Keratinocyte (primary cell): ENCODE measurements around the gene NT5C1A. TPM values are rescaled to one million over a fixed set of nuclear protein-coding genes. Genes with fewer than 3 reads are reported as not detected.

Source experiments
- DNase-seq: peaks from one replicate; pipeline ENCODE4 v3.0.0-alpha.2; 2011; ENCODE audit warnings: low read depth, missing footprints, low spot score
- FAIRE-seq: peaks from 2 replicates; lab custom pipeline; 2011; peaks lifted over from hg19 to GRCh38; lab: Jason Lieb, UNC
- H2AFZ ChIP-seq: 2 replicates; pipeline ENCODE4 v1.6.0; 2012; ENCODE audit warnings: low read length, control low read depth, inconsistent platforms; ENCODE audit not compliant: control insufficient read depth
- H3K27ac ChIP-seq: 2 replicates; pipeline ENCODE4 v1.5.1; 2011; ENCODE audit warnings: low read length; ENCODE audit not compliant: control insufficient read depth, insufficient read depth
- H3K27me3 ChIP-seq: 3 replicates; pipeline ENCODE4 v1.6.0; 2011; ENCODE audit warnings: low read length; ENCODE audit not compliant: control insufficient read depth, insufficient read depth; ENCODE audit errors: extremely low read depth
- H3K36me3 ChIP-seq, 2 experiments: 2 replicates in 1 of 2; 3 replicates in 1 of 2; pipeline ENCODE4 v1.5.1; 2011; ENCODE audit warnings: low read length in 2 of 2, mild to moderate bottlenecking in 1 of 2; ENCODE audit not compliant: control insufficient read depth in 2 of 2, insufficient read depth in 2 of 2; ENCODE audit errors: extremely low read depth in 1 of 2
- H3K4me1 ChIP-seq: 3 replicates; pipeline ENCODE4 v1.5.1; 2011; ENCODE audit warnings: low read length; ENCODE audit not compliant: control insufficient read depth, insufficient read depth; ENCODE audit errors: extremely low read depth
- H3K4me2 ChIP-seq: 3 replicates; pipeline ENCODE4 v1.6.0; 2011; ENCODE audit warnings: low read depth, low read length; ENCODE audit not compliant: control insufficient read depth, insufficient read depth; ENCODE audit errors: extremely low read depth
- H3K4me3 ChIP-seq, 3 experiments: fragments of 200-600 bp in 1 of 3; sonication (generic) in 1 of 3; 2 replicates in 2 of 3; 3 replicates in 1 of 3; pipeline ENCODE4 v1.5.1; 2011 to 2016; ENCODE audit warnings: low read length in 3 of 3, mild to moderate bottlenecking in 3 of 3, control low read depth in 2 of 3, inconsistent platforms in 1 of 3, low read depth in 1 of 3, mixed read lengths in 1 of 3, mixed run types in 1 of 3, moderate library complexity in 1 of 3; ENCODE audit not compliant: control insufficient read depth in 2 of 3, insufficient read depth in 2 of 3; ENCODE audit errors: extremely low read depth in 1 of 3
- H3K79me2 ChIP-seq: 2 replicates; pipeline ENCODE4 v1.6.0; 2012; ENCODE audit warnings: low read length; ENCODE audit not compliant: control insufficient read depth, insufficient read depth
- H3K9ac ChIP-seq: 3 replicates; pipeline ENCODE4 v1.6.0; 2011; ENCODE audit warnings: low read length; ENCODE audit not compliant: control insufficient read depth, insufficient read depth; ENCODE audit errors: extremely low read depth
- H3K9me1 ChIP-seq: 3 replicates; pipeline ENCODE4 v1.6.0; 2011; ENCODE audit warnings: low read length; ENCODE audit not compliant: control insufficient read depth, insufficient read depth; ENCODE audit errors: extremely low read depth
- H3K9me3 ChIP-seq: 2 replicates; pipeline ENCODE4 v1.5.1; 2012; ENCODE audit warnings: low read depth, low read length; ENCODE audit not compliant: control insufficient read depth
- H4K20me1 ChIP-seq: 3 replicates; pipeline ENCODE4 v1.6.0; 2011; ENCODE audit warnings: low read length; ENCODE audit not compliant: control insufficient read depth, insufficient read depth; ENCODE audit errors: extremely low read depth
- EZH2 ChIP-seq: IDR thresholded peaks from one replicate; pipeline ENCODE4 v1.6.1; 2012; ENCODE audit warnings: inconsistent platforms, mild to moderate bottlenecking, low read length, moderate library complexity
- dilution Hi-C: fragments of 300-500 bp; cut with MboI; formaldehyde crosslinking; loops from one replicate; pipeline ENCODE4 v1.7.0; 2020; ENCODE audit warnings: low sequenced_read_pairs; ENCODE audit not compliant: extremely low pct_ligation_motif_present
- polyA plus RNA-seq, 5 experiments: library from polyadenylated mRNA; depleted of rRNA in 3 of 5; stranded (reverse) in 3 of 5; stranded (forward) in 1 of 5; unstranded in 1 of 5; fragments of >200 nt; gene quantifications; 1 replicate in 1 of 5; 2 replicates in 3 of 5; 3 replicates in 1 of 5; pipeline versions ENCODE4 v1.2.1 to v1.2.3, GENCODE V29; 2011 to 2012; ENCODE audit warnings: missing spikeins in 2 of 5, low read depth in 1 of 5, low replicate concordance in 1 of 5
- TF ChIP-seq, protein P1 (sequence below), 3 experiments: IDR thresholded peaks in 1 of 3; conservative IDR thresholded peaks in 1 of 3; optimal IDR thresholded peaks in 1 of 3; 2 replicates in 2 of 3; 3 replicates in 1 of 3; pipeline versions ENCODE3 to v1.5.1; 2011; ENCODE audit warnings: low read length in 3 of 3, mild to moderate bottlenecking in 3 of 3, moderate library complexity in 2 of 3, control low read depth in 1 of 3, inconsistent platforms in 1 of 3; ENCODE audit not compliant: insufficient read depth in 2 of 3; ENCODE audit errors: extremely low read depth in 1 of 3

NT5C1A gene
- polyA plus RNA-seq, 1 donor (not counting 4 experiments of a cell fraction or from before 2014, with no cell fraction given), result not detected

GRCh38 chr1:39642796-39643195, 29.1 kb downstream of the NT5C1A start:
- Histone ChIP-seq H3K27ac (no peak overlapping the region), H3K4me1 (peaks cover 7% of the 10 kb centered on the region), H2AFZ (no peak overlapping the region), H3K27me3 (peaks cover 36% of the 10 kb centered on the region), H4K20me1 (no peaks in the 10 kb centered on the region), H3K36me3 (no peaks in the 10 kb centered on the region), H3K9me3 (no peaks in the 10 kb centered on the region), H3K4me3 (no peak overlapping the region), H3K9me1 (no peaks in the 10 kb centered on the region), H3K79me2 (no peaks in the 10 kb centered on the region), H3K9ac (no peak overlapping the region), H3K4me2 (no peak overlapping the region)
- DNase-seq (no peak), FAIRE-seq (no peak)
- dilution Hi-C loops, result no loop called here
- TF ChIP-seq EZH2, result no peak
- TF ChIP-seq, protein P1, sequence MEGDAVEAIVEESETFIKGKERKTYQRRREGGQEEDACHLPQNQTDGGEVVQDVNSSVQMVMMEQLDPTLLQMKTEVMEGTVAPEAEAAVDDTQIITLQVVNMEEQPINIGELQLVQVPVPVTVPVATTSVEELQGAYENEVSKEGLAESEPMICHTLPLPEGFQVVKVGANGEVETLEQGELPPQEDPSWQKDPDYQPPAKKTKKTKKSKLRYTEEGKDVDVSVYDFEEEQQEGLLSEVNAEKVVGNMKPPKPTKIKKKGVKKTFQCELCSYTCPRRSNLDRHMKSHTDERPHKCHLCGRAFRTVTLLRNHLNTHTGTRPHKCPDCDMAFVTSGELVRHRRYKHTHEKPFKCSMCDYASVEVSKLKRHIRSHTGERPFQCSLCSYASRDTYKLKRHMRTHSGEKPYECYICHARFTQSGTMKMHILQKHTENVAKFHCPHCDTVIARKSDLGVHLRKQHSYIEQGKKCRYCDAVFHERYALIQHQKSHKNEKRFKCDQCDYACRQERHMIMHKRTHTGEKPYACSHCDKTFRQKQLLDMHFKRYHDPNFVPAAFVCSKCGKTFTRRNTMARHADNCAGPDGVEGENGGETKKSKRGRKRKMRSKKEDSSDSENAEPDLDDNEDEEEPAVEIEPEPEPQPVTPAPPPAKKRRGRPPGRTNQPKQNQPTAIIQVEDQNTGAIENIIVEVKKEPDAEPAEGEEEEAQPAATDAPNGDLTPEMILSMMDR (optimal IDR thresholded peaks at IDR 0.05 in 1 of 3, IDR thresholded peaks at IDR 0.05 in 1 of 3, conservative IDR thresholded peaks at IDR 0.05 in 1 of 3; ENCODE audit: extremely low read depth in 1 of 3, insufficient read depth in 2 of 3, low read length in 3 of 3), result no peak

DNA sequence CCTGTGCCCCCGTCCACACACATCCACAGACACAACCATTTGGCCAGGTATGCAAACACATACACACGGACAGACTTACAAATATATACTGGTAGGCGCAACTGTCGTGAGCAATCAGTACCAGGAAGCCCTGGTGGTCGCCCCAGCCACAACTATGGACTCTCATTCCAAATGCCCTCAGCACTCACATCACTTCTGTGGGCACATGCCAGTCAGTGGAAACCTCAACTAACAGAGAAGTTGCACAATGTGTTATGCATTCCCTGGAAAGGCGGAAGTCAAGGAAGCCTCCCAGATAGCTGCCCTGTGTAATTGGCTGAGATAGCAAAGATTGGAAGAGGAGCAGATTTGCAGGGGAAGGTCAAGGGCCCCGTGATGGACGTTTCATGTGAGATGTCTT, 31.0 kb downstream of the NT5C1A start:
- no peak overlapping the region for H3K4me3 ChIP-seq
- no peaks in the 10 kb centered on the region for H3K79me2 ChIP-seq
- dilution Hi-C loops, result no loop called here
- no peaks in the 10 kb centered on the region for H4K20me1 ChIP-seq
- no peaks in the 10 kb centered on the region for H3K9me1 ChIP-seq
- H3K4me1 ChIP-seq, result peaks cover 3% of the 10 kb centered on the region
- H3K9ac ChIP-seq, result no peak overlapping the region
- no peaks in the 10 kb centered on the region for H3K36me3 ChIP-seq
- FAIRE-seq, result no peak
- no peak overlapping the region for H3K27ac ChIP-seq
- H3K4me2 ChIP-seq, result no peak overlapping the region
- no peak overlapping the region for H2AFZ ChIP-seq
- no peak for DNase-seq
- no peaks in the 10 kb centered on the region for H3K9me3 ChIP-seq
- peaks cover 38% of the 10 kb centered on the region for H3K27me3 ChIP-seq
- no peak for TF ChIP-seq EZH2
